ENCODE data around the gene BPHL.
"Not testable (repeated sequence)": the region's sequence is repeated elsewhere in the genome, so short reads cannot be mapped to it uniquely, and the experiment has no call there.

BPHL gene

GRCh38 chr6:3118353-3119039 is at the start of gene BPHL:
Gene BPHL, plus strand, starts transcription at chr6:3118711. Its CDS starts 30 bp downstream, at chr6:3118741.
- Histone ChIP-seq H3K4me3 (ENCODE audit: low read depth in 1 of 2, low read length in 2 of 2) (peak within 1 kb of the TSS; percentile 66 to 82), H3K27ac (ENCODE audit: low read depth, low read length) (peak within 1 kb of the TSS; percentile 90), H3K9ac (ENCODE audit: low read length) (peak within 1 kb of the TSS; percentile 54), H3K27me3 (ENCODE audit: control insufficient read depth in 1 of 2, insufficient read depth in 2 of 2, low read length in 2 of 2) (no peaks in the 10 kb centered on the region), H3K4me1 (ENCODE audit: insufficient read depth, low read length) (peaks cover 13% of the 10 kb centered on the region), H3K9me3 (ENCODE audit: low read length) (no peaks in the 10 kb centered on the region), H3K36me3 (ENCODE audit: insufficient read depth, low read length) (peaks cover 12% of the 10 kb centered on the region)

- H3K9me3 ChIP-seq (ENCODE audit: low read length) = no peaks in the 10 kb centered on the region
- H3K4me1 ChIP-seq (ENCODE audit: insufficient read depth, low read length) = peaks cover 25% of the 10 kb centered on the region
- no peak overlapping the region for H3K27ac ChIP-seq (ENCODE audit: low read depth, low read length)
- H3K4me3 ChIP-seq (ENCODE audit: low read depth in 1 of 2, low read length in 2 of 2) = no peak overlapping the region
- H3K36me3 ChIP-seq (ENCODE audit: insufficient read depth, low read length) = no peaks in the 10 kb centered on the region
- H3K27me3 ChIP-seq (ENCODE audit: control insufficient read depth in 1 of 2, insufficient read depth in 2 of 2, low read length in 2 of 2) = no peaks in the 10 kb centered on the region
- no peak overlapping the region for H3K9ac ChIP-seq (ENCODE audit: low read length)
Observed at GRCh38 chr6:3071568-3071967, 46.9 kb upstream of the BPHL start.

GRCh38 chr6:3072798-3073197 is 45.7 kb upstream of the BPHL start:
- Histone ChIP-seq H3K9me3 (ENCODE audit: low read length) (no peaks in the 10 kb centered on the region), H3K27ac (ENCODE audit: low read depth, low read length) (no peak overlapping the region), H3K4me1 (ENCODE audit: insufficient read depth, low read length) (peaks cover 19% of the 10 kb centered on the region), H3K36me3 (ENCODE audit: insufficient read depth, low read length) (peaks cover 9% of the 10 kb centered on the region), H3K4me3 (ENCODE audit: low read depth in 1 of 2, low read length in 2 of 2) (no peak overlapping the region), H3K27me3 (ENCODE audit: control insufficient read depth in 1 of 2, insufficient read depth in 2 of 2, low read length in 2 of 2) (no peaks in the 10 kb centered on the region), H3K9ac (ENCODE audit: low read length) (no peak overlapping the region)

GRCh38 chr6:3073382-3073781 is 45.1 kb upstream of the BPHL start:
- Histone ChIP-seq H3K27ac (ENCODE audit: low read depth, low read length) (no peak overlapping the region), H3K9me3 (ENCODE audit: low read length) (no peaks in the 10 kb centered on the region), H3K4me3 (ENCODE audit: low read depth in 1 of 2, low read length in 2 of 2) (no peak overlapping the region), H3K9ac (ENCODE audit: low read length) (no peak overlapping the region), H3K4me1 (ENCODE audit: insufficient read depth, low read length) (peaks cover 17% of the 10 kb centered on the region), H3K27me3 (ENCODE audit: control insufficient read depth in 1 of 2, insufficient read depth in 2 of 2, low read length in 2 of 2) (no peaks in the 10 kb centered on the region), H3K36me3 (ENCODE audit: insufficient read depth, low read length) (peaks cover 15% of the 10 kb centered on the region)

- H3K27ac ChIP-seq (ENCODE audit: low read depth, low read length) = no peak overlapping the region
- H3K9me3 ChIP-seq (ENCODE audit: low read length) = no peaks in the 10 kb centered on the region
- H3K4me3 ChIP-seq (ENCODE audit: low read depth in 1 of 2, low read length in 2 of 2) = no peak overlapping the region
- peaks cover 30% of the 10 kb centered on the region for H3K36me3 ChIP-seq (ENCODE audit: insufficient read depth, low read length)
- H3K4me1 ChIP-seq (ENCODE audit: insufficient read depth, low read length) = peaks cover 6% of the 10 kb centered on the region
- H3K9ac ChIP-seq (ENCODE audit: low read length) = no peak overlapping the region
- no peaks in the 10 kb centered on the region for H3K27me3 ChIP-seq (ENCODE audit: control insufficient read depth in 1 of 2, insufficient read depth in 2 of 2, low read length in 2 of 2)
Observed at GRCh38 chr6:3075772-3076113, 42.8 kb upstream of the BPHL start.

- H3K4me3 ChIP-seq (ENCODE audit: low read depth in 1 of 2, low read length in 2 of 2) = no peak overlapping the region
- peaks cover 6% of the 10 kb centered on the region for H3K4me1 ChIP-seq (ENCODE audit: insufficient read depth, low read length)
- no peak overlapping the region for H3K27ac ChIP-seq (ENCODE audit: low read depth, low read length)
- no peaks in the 10 kb centered on the region for H3K27me3 ChIP-seq (ENCODE audit: control insufficient read depth in 1 of 2, insufficient read depth in 2 of 2, low read length in 2 of 2)
- H3K9ac ChIP-seq (ENCODE audit: low read length) = no peak overlapping the region
- H3K36me3 ChIP-seq (ENCODE audit: insufficient read depth, low read length) = peaks cover 36% of the 10 kb centered on the region
- H3K9me3 ChIP-seq (ENCODE audit: low read length) = no peaks in the 10 kb centered on the region
Observed at GRCh38 chr6:3076320-3076719, 42.2 kb upstream of the BPHL start.

- H3K4me3 ChIP-seq (ENCODE audit: low read depth in 1 of 2, low read length in 2 of 2) = no peak overlapping the region
- H3K4me1 ChIP-seq (ENCODE audit: insufficient read depth, low read length) = peaks cover 6% of the 10 kb centered on the region
- H3K36me3 ChIP-seq (ENCODE audit: insufficient read depth, low read length) = peaks cover 42% of the 10 kb centered on the region
- H3K9me3 ChIP-seq (ENCODE audit: low read length) = no peaks in the 10 kb centered on the region
- no peaks in the 10 kb centered on the region for H3K27me3 ChIP-seq (ENCODE audit: control insufficient read depth in 1 of 2, insufficient read depth in 2 of 2, low read length in 2 of 2)
- no peak overlapping the region for H3K27ac ChIP-seq (ENCODE audit: low read depth, low read length)
- H3K9ac ChIP-seq (ENCODE audit: low read length) = no peak overlapping the region
Observed at GRCh38 chr6:3077430-3077829, 41.1 kb upstream of the BPHL start.

GRCh38 chr6:3078952-3079351 is 39.6 kb upstream of the BPHL start:
- not testable (repeated sequence) for H3K9me3 ChIP-seq (ENCODE audit: low read length); H3K4me1 ChIP-seq (ENCODE audit: insufficient read depth, low read length); H3K4me3 ChIP-seq (ENCODE audit: low read depth in 1 of 2, low read length in 2 of 2); H3K27me3 ChIP-seq (ENCODE audit: control insufficient read depth in 1 of 2, insufficient read depth in 2 of 2, low read length in 2 of 2); H3K27ac ChIP-seq (ENCODE audit: low read depth, low read length); H3K9ac ChIP-seq (ENCODE audit: low read length)
- peaks cover 57% of the 10 kb centered on the region for H3K36me3 ChIP-seq (ENCODE audit: insufficient read depth, low read length)

- Histone ChIP-seq H3K4me1 (ENCODE audit: insufficient read depth, low read length) (peaks cover 6% of the 10 kb centered on the region), H3K9me3 (ENCODE audit: low read length) (no peaks in the 10 kb centered on the region), H3K27me3 (ENCODE audit: control insufficient read depth in 1 of 2, insufficient read depth in 2 of 2, low read length in 2 of 2) (no peaks in the 10 kb centered on the region), H3K4me3 (ENCODE audit: low read depth in 1 of 2, low read length in 2 of 2) (no peak overlapping the region), H3K27ac (ENCODE audit: low read depth, low read length) (no peak overlapping the region), H3K9ac (ENCODE audit: low read length) (no peak overlapping the region), H3K36me3 (ENCODE audit: insufficient read depth, low read length) (peaks cover 62% of the 10 kb centered on the region)
Observed at GRCh38 chr6:3079682-3080081, 38.8 kb upstream of the BPHL start.

GRCh38 chr6:3081960-3082359 is 36.6 kb upstream of the BPHL start:
- Histone ChIP-seq H3K27ac (ENCODE audit: low read depth, low read length) (no peak overlapping the region), H3K36me3 (ENCODE audit: insufficient read depth, low read length) (peaks cover 84% of the 10 kb centered on the region), H3K4me1 (ENCODE audit: insufficient read depth, low read length) (no peaks in the 10 kb centered on the region), H3K9ac (ENCODE audit: low read length) (no peak overlapping the region), H3K9me3 (ENCODE audit: low read length) (no peaks in the 10 kb centered on the region), H3K4me3 (ENCODE audit: low read depth in 1 of 2, low read length in 2 of 2) (no peak overlapping the region), H3K27me3 (ENCODE audit: control insufficient read depth in 1 of 2, insufficient read depth in 2 of 2, low read length in 2 of 2) (no peaks in the 10 kb centered on the region)

- no peaks in the 10 kb centered on the region for H3K9me3 ChIP-seq (ENCODE audit: low read length)
- no peak overlapping the region for H3K9ac ChIP-seq (ENCODE audit: low read length)
- no peak overlapping the region for H3K27ac ChIP-seq (ENCODE audit: low read depth, low read length)
- peaks cover 76% of the 10 kb centered on the region for H3K36me3 ChIP-seq (ENCODE audit: insufficient read depth, low read length)
- peaks cover 4% of the 10 kb centered on the region for H3K4me1 ChIP-seq (ENCODE audit: insufficient read depth, low read length)
- no peak overlapping the region for H3K4me3 ChIP-seq (ENCODE audit: low read depth in 1 of 2, low read length in 2 of 2)
- H3K27me3 ChIP-seq (ENCODE audit: control insufficient read depth in 1 of 2, insufficient read depth in 2 of 2, low read length in 2 of 2) = no peaks in the 10 kb centered on the region
Observed at GRCh38 chr6:3085074-3085473, 33.4 kb upstream of the BPHL start.

- H3K9me3 ChIP-seq (ENCODE audit: low read length) = no peaks in the 10 kb centered on the region
- H3K36me3 ChIP-seq (ENCODE audit: insufficient read depth, low read length) = peaks cover 73% of the 10 kb centered on the region
- no peaks in the 10 kb centered on the region for H3K27me3 ChIP-seq (ENCODE audit: control insufficient read depth in 1 of 2, insufficient read depth in 2 of 2, low read length in 2 of 2)
- no peak overlapping the region for H3K9ac ChIP-seq (ENCODE audit: low read length)
- peaks cover 4% of the 10 kb centered on the region for H3K4me1 ChIP-seq (ENCODE audit: insufficient read depth, low read length)
- no peak overlapping the region for H3K27ac ChIP-seq (ENCODE audit: low read depth, low read length)
- no peak overlapping the region for H3K4me3 ChIP-seq (ENCODE audit: low read depth in 1 of 2, low read length in 2 of 2)
Observed at GRCh38 chr6:3086282-3086946, 32.1 kb upstream of the BPHL start.

Data from muscle layer of colon (tissue), 2 donors.